ENCODE results near the gene MGARP. TPM values are rescaled to one million over a fixed set of nuclear protein-coding genes. Genes with fewer than 3 reads are reported as not detected.

Gene MGARP
- total RNA-seq, 4 donors from 2014 or later, result 1.4 TPM; not detected in 3

DNA sequence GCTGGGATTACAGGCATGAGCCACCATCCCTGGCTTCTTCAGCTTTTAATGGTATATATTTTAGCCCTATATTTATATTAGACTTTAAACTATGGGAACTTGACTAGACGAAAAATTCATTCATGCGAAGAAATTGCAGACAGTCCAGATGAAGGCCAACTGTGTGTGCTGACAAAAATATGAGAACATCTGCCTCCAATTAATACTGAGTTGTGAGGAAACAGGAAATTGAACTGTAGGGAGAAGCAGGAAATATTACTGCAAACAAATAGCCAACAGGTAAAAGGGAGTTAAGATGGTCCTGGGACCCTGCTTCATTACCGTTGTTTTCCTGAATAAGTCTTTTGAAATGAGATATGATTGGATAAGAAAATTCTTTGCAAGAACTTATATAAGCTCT lies 26.3 kb downstream of the MGARP start:
- Histone ChIP-seq H3K4me3 (no peak overlapping the region), H3K36me3 (no peaks in the 10 kb centered on the region), H3K4me1 (no peaks in the 10 kb centered on the region), H3K27ac (no peak overlapping the region), H3K9me3 (no peaks in the 10 kb centered on the region), H3K27me3 (no peaks in the 10 kb centered on the region)
- TF ChIP-seq, protein P1, sequence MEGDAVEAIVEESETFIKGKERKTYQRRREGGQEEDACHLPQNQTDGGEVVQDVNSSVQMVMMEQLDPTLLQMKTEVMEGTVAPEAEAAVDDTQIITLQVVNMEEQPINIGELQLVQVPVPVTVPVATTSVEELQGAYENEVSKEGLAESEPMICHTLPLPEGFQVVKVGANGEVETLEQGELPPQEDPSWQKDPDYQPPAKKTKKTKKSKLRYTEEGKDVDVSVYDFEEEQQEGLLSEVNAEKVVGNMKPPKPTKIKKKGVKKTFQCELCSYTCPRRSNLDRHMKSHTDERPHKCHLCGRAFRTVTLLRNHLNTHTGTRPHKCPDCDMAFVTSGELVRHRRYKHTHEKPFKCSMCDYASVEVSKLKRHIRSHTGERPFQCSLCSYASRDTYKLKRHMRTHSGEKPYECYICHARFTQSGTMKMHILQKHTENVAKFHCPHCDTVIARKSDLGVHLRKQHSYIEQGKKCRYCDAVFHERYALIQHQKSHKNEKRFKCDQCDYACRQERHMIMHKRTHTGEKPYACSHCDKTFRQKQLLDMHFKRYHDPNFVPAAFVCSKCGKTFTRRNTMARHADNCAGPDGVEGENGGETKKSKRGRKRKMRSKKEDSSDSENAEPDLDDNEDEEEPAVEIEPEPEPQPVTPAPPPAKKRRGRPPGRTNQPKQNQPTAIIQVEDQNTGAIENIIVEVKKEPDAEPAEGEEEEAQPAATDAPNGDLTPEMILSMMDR (IDR thresholded peaks at IDR 0.05), result no peak
- TF ChIP-seq POLR2A (IDR thresholded peaks at IDR 0.05) (no peak), EP300 (IDR thresholded peaks at IDR 0.05) (no peak)
- 69 to 72% methylated on average over 3 of the region's 3 CpGs for WGBS, 2 donors
- DNase-seq (ENCODE audit: low spot score in 2 of 2), result no peak

DNA sequence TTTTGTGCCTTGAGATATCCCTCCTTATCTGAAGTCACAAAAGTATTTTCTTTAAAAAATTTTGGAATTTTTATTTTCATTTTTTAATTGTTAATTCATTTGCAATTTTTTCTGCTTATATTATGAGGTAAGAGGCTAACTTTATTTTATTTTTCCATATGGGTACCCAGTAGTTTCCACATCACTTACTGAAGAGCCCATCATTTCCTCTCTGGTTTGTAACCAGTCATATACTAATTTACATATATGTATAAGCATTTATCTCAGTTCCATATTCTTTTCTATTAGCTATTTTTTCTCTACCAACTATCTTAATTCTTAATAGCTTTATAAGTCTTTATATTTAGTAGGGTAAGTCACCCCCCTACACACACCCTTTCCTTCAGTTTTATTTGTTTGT lies 27.0 kb downstream of the MGARP start:
- Histone ChIP-seq H3K4me1 (no peaks in the 10 kb centered on the region), H3K4me3 (no peak overlapping the region), H3K36me3 (no peaks in the 10 kb centered on the region), H3K27me3 (no peaks in the 10 kb centered on the region), H3K27ac (no peak overlapping the region), H3K9me3 (no peaks in the 10 kb centered on the region)
- TF ChIP-seq EP300 (IDR thresholded peaks at IDR 0.05), result no peak
- no peak for TF ChIP-seq POLR2A (IDR thresholded peaks at IDR 0.05)
- TF ChIP-seq, protein P1 (IDR thresholded peaks at IDR 0.05), result no peak
- DNase-seq (ENCODE audit: low spot score in 2 of 2), result no peak

DNA sequence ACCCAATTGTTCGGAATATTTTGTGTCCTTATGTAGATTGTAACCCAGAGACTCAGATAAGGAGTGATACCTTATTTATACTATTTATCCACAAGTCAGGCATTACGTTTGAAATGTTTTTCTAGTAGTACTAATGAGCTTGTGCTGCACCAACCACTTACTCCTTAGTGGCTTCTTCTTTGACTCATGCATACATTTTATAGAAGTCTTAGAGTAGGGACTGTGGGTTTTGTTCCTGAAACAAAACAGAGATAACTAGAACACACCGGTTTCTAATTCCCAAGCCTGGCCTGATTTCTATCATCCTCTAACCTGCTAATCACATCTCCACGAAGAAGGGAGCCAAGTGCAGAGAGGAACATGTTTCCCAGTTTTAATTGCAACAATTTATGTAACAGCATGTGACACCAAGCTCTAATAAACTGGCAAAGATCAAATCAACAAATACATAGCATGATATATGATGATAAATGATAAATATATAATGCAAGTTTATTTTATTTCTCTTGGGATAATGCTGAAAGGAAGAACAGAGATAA lies 32.3 kb downstream of the MGARP start:
- WGBS, 2 donors, result 84 to 86% methylated on average over 4 of the region's 4 CpGs
- Histone ChIP-seq H3K36me3 (no peaks in the 10 kb centered on the region), H3K4me3 (no peak overlapping the region), H3K27me3 (no peaks in the 10 kb centered on the region), H3K4me1 (peaks cover 0 to 6% (median 0%) of the 10 kb centered on the region in 4 donors), H3K27ac (no peak overlapping the region), H3K9me3 (no peaks in the 10 kb centered on the region)
- DNase-seq (ENCODE audit: low spot score in 2 of 2), result no peak
- TF ChIP-seq POLR2A (IDR thresholded peaks at IDR 0.05) (no peak), EP300 (IDR thresholded peaks at IDR 0.05) (no peak)
- TF ChIP-seq, protein P1 (IDR thresholded peaks at IDR 0.05), result no peak

DNA sequence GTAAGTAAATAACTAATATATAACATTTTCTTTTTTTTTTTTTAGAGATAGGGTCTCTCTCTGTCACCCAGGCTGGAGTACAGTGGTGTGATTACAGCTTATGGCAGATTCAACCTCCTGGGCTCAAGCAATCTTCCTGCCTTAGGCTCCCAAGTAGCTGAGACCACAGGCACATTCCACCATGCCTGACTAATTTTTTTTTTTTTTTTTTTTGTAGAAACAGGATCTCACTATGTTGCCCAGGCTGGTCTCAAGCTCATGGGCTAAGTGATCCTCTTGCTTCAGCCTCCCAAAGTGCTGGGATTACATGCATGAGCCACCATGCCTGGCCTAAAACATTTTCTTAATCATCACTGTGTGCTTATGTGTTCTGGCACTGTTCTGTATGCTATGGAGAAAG lies 32.8 kb downstream of the MGARP start:
- no peak overlapping the region for H3K4me3 ChIP-seq
- no peaks in the 10 kb centered on the region for H3K27me3 ChIP-seq
- TF ChIP-seq, protein P1 (IDR thresholded peaks at IDR 0.05), result no peak
- TF ChIP-seq POLR2A (IDR thresholded peaks at IDR 0.05) (no peak), EP300 (IDR thresholded peaks at IDR 0.05) (no peak)
- H3K27ac ChIP-seq, result no peak overlapping the region
- peaks cover 0 to 9% (median 0%) of the 10 kb centered on the region in 4 donors for H3K4me1 ChIP-seq
- H3K36me3 ChIP-seq, result no peaks in the 10 kb centered on the region
- no peaks in the 10 kb centered on the region for H3K9me3 ChIP-seq
- no peak for DNase-seq (ENCODE audit: low spot score in 2 of 2)

DNA sequence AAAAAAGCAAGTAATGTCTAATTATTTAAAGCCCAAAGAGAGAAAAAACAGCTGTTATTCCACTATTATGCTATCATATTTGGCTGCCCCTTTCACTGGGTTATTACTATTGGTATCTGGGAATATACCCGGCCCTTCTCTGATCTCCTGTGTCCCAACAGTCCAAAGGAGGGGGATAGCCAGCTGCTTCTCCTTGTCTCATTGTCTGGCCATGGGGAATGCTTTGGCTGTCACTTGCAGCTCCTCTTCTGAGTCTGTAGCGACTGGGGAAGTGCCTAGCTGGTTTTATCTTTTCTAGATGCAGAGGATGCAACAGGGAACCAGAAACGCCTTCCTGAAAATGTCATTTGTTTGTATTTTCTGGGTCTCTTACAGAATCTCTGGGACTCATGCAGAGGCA lies 33.9 kb downstream of the MGARP start:
- H3K4me1 ChIP-seq, result peaks cover 0 to 9% (median 0%) of the 10 kb centered on the region in 4 donors
- no peak overlapping the region for H3K4me3 ChIP-seq
- no peak for DNase-seq (ENCODE audit: low spot score in 2 of 2)
- no peaks in the 10 kb centered on the region for H3K36me3 ChIP-seq
- H3K9me3 ChIP-seq, result no peaks in the 10 kb centered on the region
- H3K27ac ChIP-seq, result no peak overlapping the region
- H3K27me3 ChIP-seq, result no peaks in the 10 kb centered on the region
- TF ChIP-seq, protein P1 (IDR thresholded peaks at IDR 0.05), result no peak
- TF ChIP-seq POLR2A (IDR thresholded peaks at IDR 0.05) (no peak), EP300 (IDR thresholded peaks at IDR 0.05) (no peak)
- WGBS, 2 donors, result 62 to 79% methylated on average over 3 of the region's 3 CpGs

Measured in tibial nerve (tissue), 4 donors.